Tibial nerve (tissue), 3 donors: ENCODE data around the gene ZNF580.

Source experiments
- CTCF ChIP-seq, 5 experiments: fragments of 200-600 bp in 3 of 5; fragments of 450-650 bp in 2 of 5; sonication (generic) in 3 of 5; IDR thresholded peaks; one replicate each; pipeline ENCODE4 v1.5.1; 2016 to 2019; ENCODE audit warnings: antibody characterized with exemption in 5 of 5, mild to moderate bottlenecking in 3 of 5, moderate library complexity in 2 of 5
- POLR2A ChIP-seq, 2 donors: fragments of 450-650 bp; IDR thresholded peaks; one replicate each; pipeline ENCODE4 v1.6.1; 2017; ENCODE audit warnings: antibody characterized with exemption in 2 of 2, mild to moderate bottlenecking in 2 of 2, moderate library complexity in 2 of 2

- no peak for TF ChIP-seq CTCF (IDR thresholded peaks at IDR 0.05)
- TF ChIP-seq POLR2A (IDR thresholded peaks at IDR 0.05): no peak
Observed at GRCh38 chr19:55673465-55673864, 32.7 kb downstream of the ZNF580 start.
